Transverse colon (tissue), 4 donors: ENCODE data around the gene PTPRG. TPM values are rescaled to one million over a fixed set of nuclear protein-coding genes. Genes with fewer than 3 reads are reported as not detected.

Experiments used
- DNase-seq: peaks from one replicate; pipeline ENCODE4 v3.0.0-alpha.2; 2019
- H3K27ac ChIP-seq, 4 donors: fragments of 200-600 bp; sonication (generic); 2 replicates each; pipeline ENCODE4 v1.5.1; 2016 to 2018; ENCODE audit warnings: inconsistent platforms in 4 of 4
- H3K27me3 ChIP-seq: fragments of 200-600 bp; sonication (generic); 2 replicates; pipeline ENCODE4 v1.5.1; 2017; ENCODE audit warnings: inconsistent platforms
- H3K36me3 ChIP-seq, 4 donors: fragments of 200-600 bp; sonication (generic); 2 replicates each; pipeline ENCODE4 v1.5.1; 2017 to 2019; ENCODE audit warnings: inconsistent platforms in 4 of 4
- H3K4me1 ChIP-seq, 4 donors: fragments of 200-600 bp; sonication (generic); 2 replicates each; pipeline ENCODE4 v1.5.1; 2017 to 2020; ENCODE audit warnings: inconsistent platforms in 4 of 4
- H3K4me3 ChIP-seq, 4 donors: fragments of 200-600 bp; sonication (generic); 1 replicate in 1 of 4; 2 replicates in 3 of 4; pipeline versions ENCODE4 v1.5.1 to v1.6.1; 2017 to 2019; ENCODE audit warnings: inconsistent platforms in 4 of 4
- H3K9me3 ChIP-seq, 2 donors: fragments of 200-600 bp; sonication (generic); 2 replicates each; pipeline ENCODE4 v1.5.1; 2017 to 2019; ENCODE audit warnings: inconsistent platforms in 2 of 2
- EP300 ChIP-seq: sonication (generic); formaldehyde crosslinking; IDR thresholded peaks from one replicate; pipeline ENCODE4 v1.6.1; 2017; ENCODE audit warnings: antibody characterized with exemption, low read depth
- POLR2A ChIP-seq: fragments of 450-650 bp; IDR thresholded peaks from one replicate; pipeline ENCODE4 v1.6.1; 2016; ENCODE audit warnings: antibody characterized with exemption, mild to moderate bottlenecking, moderate library complexity
- POLR2AphosphoS5 ChIP-seq, 3 donors: sonication (generic); formaldehyde crosslinking; IDR thresholded peaks; one replicate each; pipeline ENCODE4 v1.6.1; 2016; ENCODE audit warnings: antibody characterized with exemption in 3 of 3
- WGBS, 2 donors: methylation state at CpG; one replicate each; pipeline ENCODE4 v1.1.5; 2018; ENCODE audit warnings: low coverage in 1 of 2; 5-methylcytosine and 5-hydroxymethylcytosine counted together
- in situ Hi-C, 4 donors: fragments of 200-750 bp; cut with MboI; loops; one replicate each; pipeline versions ENCODE4 v1.15.0 to v1.15.1; 2017; ENCODE audit warnings: low sequenced_read_pairs in 3 of 4, low pct_ligation_motif_present in 1 of 4, low pct_unique_long_range_greater_than_20kb in 1 of 4
- intact Hi-C: fragments of 100-400 bp; cut with DNase I; formaldehyde crosslinking; loops from one replicate; pipeline ENCODE4 v1.15.1; 2023; ENCODE audit warnings: low total_unique reads
- total RNA-seq, 4 donors: library from RNA; depleted of rRNA; stranded (reverse); fragments of >200 nt; gene quantifications; one replicate each; pipeline ENCODE4 v1.1.0, GENCODE V29; 2016
- TF ChIP-seq, protein P1 (sequence below), 5 experiments: fragments of 200-600 bp in 3 of 5; fragments of 450-650 bp in 2 of 5; sonication (generic) in 3 of 5; IDR thresholded peaks; 1 replicate in 2 of 5; 2 replicates in 3 of 5; pipeline ENCODE4 v1.5.1; 2016 to 2017; ENCODE audit warnings: antibody characterized with exemption in 5 of 5, inconsistent platforms in 3 of 5, mild to moderate bottlenecking in 2 of 5, moderate library complexity in 1 of 5

PTPRG gene
- total RNA-seq, 4 donors from 2014 or later, result 29.2 to 83.4 (median 41.6) TPM

- TF ChIP-seq, protein P1, sequence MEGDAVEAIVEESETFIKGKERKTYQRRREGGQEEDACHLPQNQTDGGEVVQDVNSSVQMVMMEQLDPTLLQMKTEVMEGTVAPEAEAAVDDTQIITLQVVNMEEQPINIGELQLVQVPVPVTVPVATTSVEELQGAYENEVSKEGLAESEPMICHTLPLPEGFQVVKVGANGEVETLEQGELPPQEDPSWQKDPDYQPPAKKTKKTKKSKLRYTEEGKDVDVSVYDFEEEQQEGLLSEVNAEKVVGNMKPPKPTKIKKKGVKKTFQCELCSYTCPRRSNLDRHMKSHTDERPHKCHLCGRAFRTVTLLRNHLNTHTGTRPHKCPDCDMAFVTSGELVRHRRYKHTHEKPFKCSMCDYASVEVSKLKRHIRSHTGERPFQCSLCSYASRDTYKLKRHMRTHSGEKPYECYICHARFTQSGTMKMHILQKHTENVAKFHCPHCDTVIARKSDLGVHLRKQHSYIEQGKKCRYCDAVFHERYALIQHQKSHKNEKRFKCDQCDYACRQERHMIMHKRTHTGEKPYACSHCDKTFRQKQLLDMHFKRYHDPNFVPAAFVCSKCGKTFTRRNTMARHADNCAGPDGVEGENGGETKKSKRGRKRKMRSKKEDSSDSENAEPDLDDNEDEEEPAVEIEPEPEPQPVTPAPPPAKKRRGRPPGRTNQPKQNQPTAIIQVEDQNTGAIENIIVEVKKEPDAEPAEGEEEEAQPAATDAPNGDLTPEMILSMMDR (IDR thresholded peaks at IDR 0.05), result no peak
- no peak for TF ChIP-seq POLR2AphosphoS5 (IDR thresholded peaks at IDR 0.05)
- no peak for TF ChIP-seq EP300
- no peak for TF ChIP-seq POLR2A
These were observed 399.6 kb downstream of the PTPRG start for GRCh38 chr3:61960976-61961375.

DNA sequence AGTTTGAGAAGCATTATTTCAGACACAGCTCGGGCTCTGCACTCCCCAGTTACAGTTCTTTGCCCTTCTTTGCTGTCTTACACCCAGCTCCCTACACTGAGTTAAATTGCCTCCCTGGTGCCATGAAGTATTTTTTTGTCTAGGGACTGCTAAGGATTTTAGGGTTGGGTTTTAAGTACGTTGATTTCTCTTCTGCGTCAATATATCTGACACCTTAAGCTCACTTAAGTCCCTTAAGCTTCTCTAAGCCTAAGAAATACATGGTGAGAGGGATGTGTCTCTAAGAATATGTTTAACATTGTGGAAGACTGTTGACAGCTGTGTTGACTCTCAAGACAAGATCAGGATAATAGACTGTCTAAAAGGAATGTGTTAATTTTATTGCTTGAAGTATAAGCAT lies 400.5 kb downstream of the PTPRG start:
- no peak for DNase-seq
- Histone ChIP-seq H3K4me3 (no peak overlapping the region), H3K9me3 (no peaks in the 10 kb centered on the region), H3K36me3 (no peaks in the 10 kb centered on the region), H3K27me3 (no peaks in the 10 kb centered on the region), H3K4me1 (peaks cover 0 to 5% (median under 1%) of the 10 kb centered on the region in 4 donors), H3K27ac (no peak overlapping the region)
- in situ Hi-C loops (no loop called here), intact Hi-C loops (no loop called here)
- 77 to 82% methylated on average over 2 to 3 of the region's 3 CpGs for WGBS, 2 donors
- TF ChIP-seq, protein P1 (IDR thresholded peaks at IDR 0.05), result no peak
- no peak for TF ChIP-seq POLR2A
- no peak for TF ChIP-seq POLR2AphosphoS5 (IDR thresholded peaks at IDR 0.05)
- TF ChIP-seq EP300, result no peak

More at GRCh38 chr3:61960976-61961375, 399.6 kb downstream of the PTPRG start:
- DNase-seq, result no peak
- no peaks in the 10 kb centered on the region for H3K27me3 ChIP-seq
- H3K4me1 ChIP-seq, result peaks cover 0 to 5% (median 2%) of the 10 kb centered on the region in 4 donors
- H3K27ac ChIP-seq, result no peak overlapping the region
- intact Hi-C loops (no loop called here), in situ Hi-C loops (no loop called here)
- no peaks in the 10 kb centered on the region for H3K36me3 ChIP-seq
- no peak overlapping the region for H3K4me3 ChIP-seq
- H3K9me3 ChIP-seq, result no peaks in the 10 kb centered on the region

DNA sequence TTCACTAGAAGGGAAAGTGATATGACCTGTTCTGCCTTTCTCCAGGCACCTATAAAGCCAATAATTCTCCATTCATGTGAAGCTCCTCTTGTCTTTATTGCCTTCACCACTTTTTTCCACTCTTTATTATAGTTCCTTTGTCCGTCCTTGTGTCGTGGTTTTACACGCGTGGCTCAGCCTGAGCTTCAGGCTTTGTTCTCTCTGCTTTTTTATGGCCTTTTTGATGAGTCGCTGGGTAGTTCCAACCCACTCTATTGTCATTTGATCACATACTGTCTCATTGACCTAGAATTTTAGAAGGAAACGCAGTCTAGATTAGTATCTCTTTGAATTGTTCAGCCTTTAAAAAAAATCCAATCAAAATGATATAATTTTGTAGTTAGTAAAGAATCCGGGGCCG lies 403.2 kb downstream of the PTPRG start:
- Histone ChIP-seq H3K4me1 (peaks cover 0 to 5% (median 0%) of the 10 kb centered on the region in 4 donors), H3K9me3 (no peaks in the 10 kb centered on the region), H3K36me3 (no peaks in the 10 kb centered on the region), H3K27me3 (no peaks in the 10 kb centered on the region), H3K4me3 (no peak overlapping the region), H3K27ac (no peak overlapping the region)
- DNase-seq, result no peak
- intact Hi-C loops, result no loop called here
- 78 to 84% methylated on average over 8 of the region's 8 CpGs for WGBS, 2 donors
- no peak for TF ChIP-seq POLR2A
- TF ChIP-seq, protein P1 (IDR thresholded peaks at IDR 0.05), result no peak
- no peak for TF ChIP-seq EP300
- no peak for TF ChIP-seq POLR2AphosphoS5 (IDR thresholded peaks at IDR 0.05)
- in situ Hi-C loops, result no loop called here

GRCh38 chr3:61965770-61966131 lies 404.4 kb downstream of the PTPRG start:
- 89 to 100% methylated on average over 1 to 2 of the region's 2 CpGs for WGBS, 2 donors
- Histone ChIP-seq H3K27ac (no peak overlapping the region), H3K36me3 (no peaks in the 10 kb centered on the region), H3K27me3 (no peaks in the 10 kb centered on the region), H3K4me1 (peaks cover 0 to 5% (median 0%) of the 10 kb centered on the region in 4 donors), H3K4me3 (no peak overlapping the region), H3K9me3 (no peaks in the 10 kb centered on the region)
- DNase-seq, result no peak
- intact Hi-C loops (no loop called here), in situ Hi-C loops (no loop called here)
- TF ChIP-seq POLR2AphosphoS5 (IDR thresholded peaks at IDR 0.05) (no peak), EP300 (no peak), POLR2A (no peak)
- TF ChIP-seq, protein P1 (IDR thresholded peaks at IDR 0.05), result no peak
